Measurements from ENCODE around the gene FETUB. TPM values are rescaled to one million over a fixed set of nuclear protein-coding genes. Genes with fewer than 3 reads are reported as not detected.

The FETUB gene
- total and polyA plus RNA-seq, 2 of the 4 experiments (the other 2 are of a cell fraction) = not detected

GRCh38 chr3:186613637-186614265 is 26.4 kb upstream of the FETUB start:
- CTCF ChIA-PET = interaction anchor here (0.6 to 1.3 kb wide), 5 partner anchors 25 to 208 kb away, joined by 3 to 4 read pairs (median 3); no protein-coding TSS in a partner anchor
- 50% methylated on average over 1 of the region's 4 CpGs; no CpG with 5 or more reads in 1 of the 2 experiments for WGBS, 2 experiments (ENCODE audit: extremely low coverage in 2 of 2, insufficient read length in 1 of 2)
- H3K9me3 ChIP-seq (ENCODE audit: control insufficient read depth, insufficient read depth, low read length) = no peaks in the 10 kb centered on the region

More at GRCh38 chr3:186613637-186614265, 26.4 kb upstream of the FETUB start:
- no peak overlapping the region for H3K27ac ChIP-seq (ENCODE audit: insufficient read depth, low read length)
- H2BK15ac ChIP-seq (ENCODE audit: low read depth, low read length) = no peak overlapping the region
- no peaks in the 10 kb centered on the region for H3K9me1 ChIP-seq (ENCODE audit: insufficient read depth, low read length)
- no peak overlapping the region for H2AK9ac ChIP-seq (replicated peaks; ENCODE audit: low read depth, low read length, poor library complexity)
- ATAC-seq (ENCODE audit: low read depth) = no peak
- no peak overlapping the region for H3K9ac ChIP-seq (ENCODE audit: low read depth, low read length)
- H4K91ac ChIP-seq (ENCODE audit: insufficient read depth, low read depth, low read length) = no peak overlapping the region
- no peaks in the 10 kb centered on the region for H3K79me1 ChIP-seq (ENCODE audit: low read depth in 1 of 2, low read length in 2 of 2)
- no peak overlapping the region for H3K14ac ChIP-seq (replicated peaks; ENCODE audit: low read depth, low read length)
- TF ChIP-seq MAFK (IDR thresholded peaks at IDR 0.05; ENCODE audit: low read depth, low read length) = no peak
- no peak for TF ChIP-seq FOS (IDR thresholded peaks at IDR 0.05; ENCODE audit: low read depth, low read length)
- no peak for TF ChIP-seq RCOR1 (IDR thresholded peaks at IDR 0.05; ENCODE audit: insufficient replicate concordance, low read length)
- TF ChIP-seq RFX5 (IDR thresholded peaks at IDR 0.05; ENCODE audit: low read depth, low read length) = no peak
- TF ChIP-seq, protein P1, sequence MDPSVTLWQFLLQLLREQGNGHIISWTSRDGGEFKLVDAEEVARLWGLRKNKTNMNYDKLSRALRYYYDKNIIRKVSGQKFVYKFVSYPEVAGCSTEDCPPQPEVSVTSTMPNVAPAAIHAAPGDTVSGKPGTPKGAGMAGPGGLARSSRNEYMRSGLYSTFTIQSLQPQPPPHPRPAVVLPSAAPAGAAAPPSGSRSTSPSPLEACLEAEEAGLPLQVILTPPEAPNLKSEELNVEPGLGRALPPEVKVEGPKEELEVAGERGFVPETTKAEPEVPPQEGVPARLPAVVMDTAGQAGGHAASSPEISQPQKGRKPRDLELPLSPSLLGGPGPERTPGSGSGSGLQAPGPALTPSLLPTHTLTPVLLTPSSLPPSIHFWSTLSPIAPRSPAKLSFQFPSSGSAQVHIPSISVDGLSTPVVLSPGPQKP (IDR thresholded peaks at IDR 0.05; ENCODE audit: borderline replicate concordance, low read depth, low read length) = no peak
- TF ChIP-seq MXI1 (IDR thresholded peaks at IDR 0.05; ENCODE audit: borderline replicate concordance, low read depth, low read length) = no peak
- no peak for TF ChIP-seq USF2 (IDR thresholded peaks at IDR 0.05; ENCODE audit: low read depth, low read length)
- TF ChIP-seq NFE2L2 (IDR thresholded peaks at IDR 0.05; ENCODE audit: low read depth, low read length) = no peak
- TF ChIP-seq MAZ (IDR thresholded peaks at IDR 0.05; ENCODE audit: borderline replicate concordance, low read depth, low read length) = no peak
- TF ChIP-seq RAD21 (IDR thresholded peaks at IDR 0.05; ENCODE audit: low read length) = no peak
- no peak overlapping the region for H3K23ac ChIP-seq (ENCODE audit: low read depth, low read length)
- H3K4ac ChIP-seq (ENCODE audit: low read depth, low read length) = no peak overlapping the region
- POLR2A ChIA-PET (ENCODE audit: unreplicated experiment) = no interaction called here
- BruUV-seq (replicated peaks) = no TSS peak
- H3K56ac ChIP-seq (ENCODE audit: extremely low read depth, insufficient read depth, low read length) = no peak overlapping the region
- H2AK5ac ChIP-seq (ENCODE audit: low read depth, low read length) = no peak overlapping the region
- H3K4me2 ChIP-seq (ENCODE audit: low read depth, low read length) = no peak overlapping the region
- no peak overlapping the region for H3K4me3 ChIP-seq (ENCODE audit: insufficient read depth, low read depth, low read length)
- H4K20me1 ChIP-seq (ENCODE audit: insufficient read depth, low read length) = no peaks in the 10 kb centered on the region
- no peaks in the 10 kb centered on the region for H3K36me3 ChIP-seq (ENCODE audit: control insufficient read depth, insufficient read depth, low read length)
- dilution Hi-C loops (cut with HindIII; ENCODE audit: low sequenced_read_pairs, unreplicated experiment) (no loop called here), in situ Hi-C loops (cut with MboI; ENCODE audit: low sequenced_read_pairs) (no loop called here), intact Hi-C loops (cut with micrococcal nuclease) (loop anchor here (1.0 kb wide), 1 partner anchor 208 kb away; no protein-coding TSS in a partner anchor)
- no peak overlapping the region for H2BK120ac ChIP-seq (ENCODE audit: low read depth, low read length)
- H2BK5ac ChIP-seq (ENCODE audit: low read depth, low read length, poor library complexity, severe bottlenecking) = no peak overlapping the region
- H3K4me1 ChIP-seq (ENCODE audit: control insufficient read depth, insufficient read depth, low read length) = no peaks in the 10 kb centered on the region
- no peak overlapping the region for H3K18ac ChIP-seq (ENCODE audit: low read depth, low read length)
- H2BK20ac ChIP-seq (ENCODE audit: low read depth, low read length) = no peak overlapping the region
- no peak overlapping the region for H2AFZ ChIP-seq (replicated peaks; ENCODE audit: low read length, poor library complexity)
- peaks cover 18% of the 10 kb centered on the region; the same call in 1 of the 2 replicates for H3K27me3 ChIP-seq (ENCODE audit: control insufficient read depth, insufficient read depth, low read length)
- H4K8ac ChIP-seq (ENCODE audit: low read depth in 2 of 2, low read length in 2 of 2) = no peak overlapping the region
- DNase-seq = no peak
- no peak overlapping the region for H4K5ac ChIP-seq (ENCODE audit: low read depth, low read length)

Measured in IMR-90 (cell line).